HepG2 (cell line): Measurements from ENCODE around the gene PTPA.

Experiments used
- EED ChIP-seq: sonication (generic); formaldehyde crosslinking; IDR thresholded peaks from 2 replicates; pipeline ENCODE4 v1.5.0; 2020; ENCODE audit warnings: mild to moderate bottlenecking, missing genetic modification reagents
- GTF2F1 ChIP-seq: fragments of 150-350 bp; IDR thresholded peaks from 2 replicates; pipeline ENCODE4 v1.6.1; 2014; ENCODE audit warnings: low read length
- MYC ChIP-seq: sonication (generic); formaldehyde crosslinking; IDR thresholded peaks from 2 replicates; pipeline ENCODE4 v1.9.0; 2021; ENCODE audit warnings: missing genetic modification reagents, borderline replicate concordance
- NR2C2 ChIP-seq: sonication (generic); formaldehyde crosslinking; IDR thresholded peaks from 2 replicates; pipeline ENCODE4 v1.4.0; 2020; ENCODE audit warnings: missing genetic modification reagents, mild to moderate bottlenecking, moderate library complexity, borderline replicate concordance
- POLR2A ChIP-seq, 2 experiments: IDR thresholded peaks; 2 replicates each; pipeline ENCODE4 v1.6.1; 2011; ENCODE audit warnings: low read depth in 2 of 2, low read length in 2 of 2, mild to moderate bottlenecking in 1 of 2, moderate library complexity in 1 of 2; ENCODE audit not compliant: insufficient read depth in 1 of 2
- RAD21 ChIP-seq: fragments of 450-650 bp; formaldehyde crosslinking; IDR thresholded peaks from 2 replicates; pipeline ENCODE4 v1.5.0; 2020; ENCODE audit warnings: mild to moderate bottlenecking
- SRF ChIP-seq: IDR thresholded peaks from 2 replicates; pipeline ENCODE4 v1.6.1; 2011; ENCODE audit warnings: mild to moderate bottlenecking, low read depth, low read length, moderate library complexity
- TCF12 ChIP-seq, 2 experiments: fragments of 450-650 bp in 1 of 2; sonication (generic) in 1 of 2; formaldehyde crosslinking in 1 of 2; IDR thresholded peaks; 2 replicates each; pipeline versions ENCODE4 v1.6.1 to v1.8.0; 2017 to 2022; ENCODE audit warnings: antibody characterized with exemption in 1 of 2, mild to moderate bottlenecking in 1 of 2, missing genetic modification reagents in 1 of 2, moderate library complexity in 1 of 2
- ZNF274 ChIP-seq: sonication (generic); formaldehyde crosslinking; IDR thresholded peaks from 2 replicates; pipeline ENCODE4 v1.5.1; 2020; ENCODE audit warnings: mild to moderate bottlenecking, missing genetic modification reagents
- ZNF430 ChIP-seq: sonication (generic); formaldehyde crosslinking; IDR thresholded peaks from 2 replicates; pipeline ENCODE4 v1.9.0; 2021; ENCODE audit warnings: mild to moderate bottlenecking, missing genetic modification reagents
- ZNF678 ChIP-seq: sonication (generic); formaldehyde crosslinking; IDR thresholded peaks from 2 replicates; pipeline ENCODE4 v1.4.0; 2020; ENCODE audit warnings: mild to moderate bottlenecking, missing genetic modification reagents
- TF ChIP-seq, protein P1 (sequence below): sonication (generic); formaldehyde crosslinking; IDR thresholded peaks from 2 replicates; pipeline ENCODE4 v1.5.0; 2020; ENCODE audit warnings: mild to moderate bottlenecking, missing genetic modification reagents, moderate library complexity

DNA sequence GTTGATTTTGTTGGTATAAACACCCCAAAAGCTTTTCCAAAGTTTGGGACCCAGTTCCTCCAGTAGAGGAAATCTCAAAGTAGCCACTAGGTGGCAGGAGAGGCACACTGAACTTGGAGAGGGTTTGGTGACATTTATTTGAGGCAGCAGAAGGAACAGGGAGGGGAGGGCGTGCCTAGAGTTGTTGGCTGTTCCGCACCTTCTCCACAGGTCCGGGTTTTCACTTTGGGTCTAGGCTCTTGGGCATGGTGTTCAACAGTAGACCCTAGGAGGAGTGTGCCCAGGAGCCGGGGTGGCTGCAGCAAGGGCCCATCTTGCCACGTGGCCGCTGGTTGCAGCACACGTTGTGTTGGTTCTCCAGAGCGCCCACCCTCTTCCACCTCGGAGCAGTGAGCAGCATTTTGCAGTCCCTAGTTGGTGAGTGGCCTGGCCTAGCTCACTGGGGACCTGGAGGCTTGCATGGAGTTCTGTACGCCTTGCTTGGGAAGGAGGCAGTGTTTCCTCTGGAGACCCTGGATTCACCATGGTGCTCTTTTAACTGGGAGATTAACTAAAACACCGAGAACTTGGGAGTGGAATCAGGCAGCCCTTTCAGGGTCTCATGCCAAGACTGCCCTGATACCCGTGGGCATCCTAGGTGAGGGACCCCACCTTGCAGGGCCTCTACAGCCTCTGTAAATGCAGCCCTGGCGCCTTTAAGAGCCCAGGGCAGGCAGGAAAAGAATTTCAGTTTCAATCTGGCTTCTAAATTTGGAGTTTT lies 28.2 kb downstream of the PTPA start:
- TF ChIP-seq, protein P1, sequence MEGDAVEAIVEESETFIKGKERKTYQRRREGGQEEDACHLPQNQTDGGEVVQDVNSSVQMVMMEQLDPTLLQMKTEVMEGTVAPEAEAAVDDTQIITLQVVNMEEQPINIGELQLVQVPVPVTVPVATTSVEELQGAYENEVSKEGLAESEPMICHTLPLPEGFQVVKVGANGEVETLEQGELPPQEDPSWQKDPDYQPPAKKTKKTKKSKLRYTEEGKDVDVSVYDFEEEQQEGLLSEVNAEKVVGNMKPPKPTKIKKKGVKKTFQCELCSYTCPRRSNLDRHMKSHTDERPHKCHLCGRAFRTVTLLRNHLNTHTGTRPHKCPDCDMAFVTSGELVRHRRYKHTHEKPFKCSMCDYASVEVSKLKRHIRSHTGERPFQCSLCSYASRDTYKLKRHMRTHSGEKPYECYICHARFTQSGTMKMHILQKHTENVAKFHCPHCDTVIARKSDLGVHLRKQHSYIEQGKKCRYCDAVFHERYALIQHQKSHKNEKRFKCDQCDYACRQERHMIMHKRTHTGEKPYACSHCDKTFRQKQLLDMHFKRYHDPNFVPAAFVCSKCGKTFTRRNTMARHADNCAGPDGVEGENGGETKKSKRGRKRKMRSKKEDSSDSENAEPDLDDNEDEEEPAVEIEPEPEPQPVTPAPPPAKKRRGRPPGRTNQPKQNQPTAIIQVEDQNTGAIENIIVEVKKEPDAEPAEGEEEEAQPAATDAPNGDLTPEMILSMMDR (CRISPR knock-in tag): peak; percentile 90
- TF ChIP-seq ZNF430 (peak; percentile 44; the same call in 1 of the 2 replicates), TCF12 (IDR thresholded peaks at IDR 0.05) (no peak), TCF12 (CRISPR knock-in tag; IDR thresholded peaks at IDR 0.05) (0 out of 2 replicates have a peak, but pooled peaks have one; percentile 29), SRF (no peak), NR2C2 (CRISPR knock-in tag) (no peak), GTF2F1 (no peak), ZNF274 (0 out of 2 replicates have a peak, but pooled peaks have one; percentile 42), POLR2A (IDR thresholded peaks at IDR 0.05; ENCODE audit: insufficient read depth in 1 of 2, low read depth in 2 of 2, low read length in 2 of 2) (no peak; a peak in 1 of 4 replicates), RAD21 (CRISPR knock-in tag) (peak; percentile 83), EED (CRISPR knock-in tag) (no peak), MYC (peak; percentile 72; the same call in 1 of the 2 replicates), ZNF678 (CRISPR knock-in tag) (0 out of 2 replicates have a peak, but pooled peaks have one; percentile 27)
